Natural killer cell (primary cell): ENCODE data around the gene VGLL4. TPM values are rescaled to one million over a fixed set of nuclear protein-coding genes. Genes with fewer than 3 reads are reported as not detected.

Source experiments
- ATAC-seq, 3 donors: fragments of 150-1000 bp in 2 of 3; fragments of 200-7000 bp in 1 of 3; cut with Tn5 transposase; 1 replicate in 1 of 3; 2 replicates in 2 of 3; pipeline ENCODE4 v1.10.0; 2021; ENCODE audit warnings: mild to moderate bottlenecking in 2 of 3, moderate library complexity in 2 of 3
- DNase-seq, 2 donors: peaks; one replicate each; pipeline versions ENCODE4 v3.0.0 to v3.0.0-alpha.2; 2013 to 2021; ENCODE audit warnings: mixed read lengths in 1 of 2
- H3K27ac ChIP-seq: one replicate; pipeline ENCODE4 v1.5.1; 2013; ENCODE audit warnings: mild to moderate bottlenecking, low read length
- H3K27me3 ChIP-seq: one replicate; pipeline ENCODE4 v1.6.1; 2013; ENCODE audit warnings: low read length; ENCODE audit not compliant: control insufficient read depth, insufficient read depth
- H3K36me3 ChIP-seq: one replicate; pipeline ENCODE4 v1.6.1; 2013; ENCODE audit warnings: low read length; ENCODE audit not compliant: control insufficient read depth, insufficient read depth
- H3K4me1 ChIP-seq: one replicate; pipeline ENCODE4 v1.6.1; 2013; ENCODE audit warnings: low read length; ENCODE audit not compliant: control insufficient read depth, insufficient read depth
- H3K4me3 ChIP-seq: one replicate; pipeline ENCODE4 v1.5.1; 2013; ENCODE audit warnings: low read length
- H3K9me3 ChIP-seq: one replicate; pipeline ENCODE4 v1.6.1; 2013; ENCODE audit warnings: low read length; ENCODE audit not compliant: control insufficient read depth, insufficient read depth
- H3K27ac Mint-ChIP-seq, 2 donors: one replicate each; pipeline ENCODE4 v1.8.0; 2022; ENCODE audit warnings: mild to moderate bottlenecking in 2 of 2, mixed read lengths in 2 of 2, moderate library complexity in 1 of 2
- H3K27me3 Mint-ChIP-seq, 2 donors: one replicate each; pipeline ENCODE4 v1.8.0; 2022; ENCODE audit warnings: low read depth in 2 of 2, mixed read lengths in 2 of 2
- H3K36me3 Mint-ChIP-seq: one replicate; pipeline ENCODE4 v1.8.0; 2022; ENCODE audit warnings: mixed read lengths
- H3K4me1 Mint-ChIP-seq, 2 donors: one replicate each; pipeline ENCODE4 v1.8.0; 2022; ENCODE audit warnings: mixed read lengths in 2 of 2
- H3K4me3 Mint-ChIP-seq: one replicate; pipeline ENCODE4 v1.8.0; 2022; ENCODE audit warnings: mild to moderate bottlenecking, moderate library complexity, mixed read lengths
- H3K9me3 Mint-ChIP-seq, 2 donors: one replicate each; pipeline ENCODE4 v1.8.0; 2022; ENCODE audit warnings: mixed read lengths in 2 of 2
- CTCF ChIP-seq: fragments of 200-600 bp; IDR thresholded peaks from one replicate; pipeline ENCODE4 v1.8.0; 2022; ENCODE audit warnings: antibody characterized with exemption
- WGBS: methylation state at CpG from one replicate; pipeline ENCODE4 v1.1.7; 2013; ENCODE audit warnings: missing lambda C conversion rate; ENCODE audit not compliant: insufficient coverage; 5-methylcytosine and 5-hydroxymethylcytosine counted together
- intact Hi-C: fragments of 100-400 bp; cut with micrococcal nuclease; formaldehyde crosslinking; loops from one replicate; pipeline ENCODE4 v1.14.2; 2022
- total RNA-seq, 4 donors: library from RNA; stranded (reverse); fragments of 120-200 nt in 1 of 4; gene quantifications; one replicate each; pipeline versions ENCODE4 v1.2.3 to v1.2.4, GENCODE V29; 2013 to 2022

Gene VGLL4
- total RNA-seq, 3 donors from 2014 or later (not counting 1 experiment from before 2014, with no cell fraction given), result 29.5 to 42.8 (median 34.6) TPM

GRCh38 chr3:11619946-11620652 lies 23.6 kb downstream of the VGLL4 start:
- no peaks in the 10 kb centered on the region for H3K27me3 ChIP-seq
- no peak for ATAC-seq
- Mint-ChIP-seq H3K27me3 (no peaks in the 10 kb centered on the region), H3K4me3 (no peak overlapping the region), H3K27ac (peak overlapping the region; percentile 47 to 70), H3K36me3 (no peaks in the 10 kb centered on the region), H3K9me3 (no peaks in the 10 kb centered on the region), H3K4me1 (peaks cover 89 to 91% of the 10 kb centered on the region in 2 donors)
- no peak for DNase-seq
- H3K36me3 ChIP-seq, result no peaks in the 10 kb centered on the region
- TF ChIP-seq CTCF, result no peak
- H3K27ac ChIP-seq, result no peak overlapping the region
- WGBS, result 86% methylated on average over 10 of the region's 11 CpGs
- H3K4me3 ChIP-seq, result no peak overlapping the region
- intact Hi-C loops, result no loop called here
- H3K9me3 ChIP-seq, result no peaks in the 10 kb centered on the region
- peaks cover 23% of the 10 kb centered on the region for H3K4me1 ChIP-seq

- intact Hi-C loops, result no loop called here
- peaks cover 21% of the 10 kb centered on the region for H3K4me1 ChIP-seq
- H3K36me3 ChIP-seq, result no peaks in the 10 kb centered on the region
- Mint-ChIP-seq H3K9me3 (no peaks in the 10 kb centered on the region), H3K4me1 (peaks cover 87 to 91% of the 10 kb centered on the region in 2 donors), H3K4me3 (no peak overlapping the region), H3K36me3 (no peaks in the 10 kb centered on the region), H3K27ac (peak overlapping the region; percentile 47 to 70), H3K27me3 (no peaks in the 10 kb centered on the region)
- no peak for TF ChIP-seq CTCF
- DNase-seq (no peak), ATAC-seq (no peak)
- 91% methylated on average over 6 of the region's 6 CpGs for WGBS
- H3K4me3 ChIP-seq, result no peak overlapping the region
- no peak overlapping the region for H3K27ac ChIP-seq
- H3K27me3 ChIP-seq, result no peaks in the 10 kb centered on the region
- no peaks in the 10 kb centered on the region for H3K9me3 ChIP-seq
These were observed 24.3 kb downstream of the VGLL4 start for GRCh38 chr3:11619461-11619860.

- no peak overlapping the region for H3K4me3 Mint-ChIP-seq
- Histone ChIP-seq H3K27me3 (no peaks in the 10 kb centered on the region), H3K36me3 (no peaks in the 10 kb centered on the region), H3K27ac (no peak overlapping the region), H3K9me3 (no peaks in the 10 kb centered on the region), H3K4me1 (peaks cover 16% of the 10 kb centered on the region), H3K4me3 (no peak overlapping the region)
- H3K36me3 Mint-ChIP-seq, result no peaks in the 10 kb centered on the region
- no peaks in the 10 kb centered on the region for H3K9me3 Mint-ChIP-seq
- H3K27ac Mint-ChIP-seq, result peak overlapping the region; percentile 47 to 70
- 83% methylated on average over 2 of the region's 5 CpGs for WGBS
- intact Hi-C loops, result no loop called here
- no peak for DNase-seq
- no peaks in the 10 kb centered on the region for H3K27me3 Mint-ChIP-seq
- ATAC-seq, result no peak
- peaks cover 87 to 91% of the 10 kb centered on the region in 2 donors for H3K4me1 Mint-ChIP-seq
- no peak for TF ChIP-seq CTCF
These were observed 24.8 kb downstream of the VGLL4 start for GRCh38 chr3:11618904-11619303.

GRCh38 chr3:11616551-11616950 lies 27.2 kb downstream of the VGLL4 start:
- WGBS, result 100% methylated on average over 2 of the region's 2 CpGs
- Histone ChIP-seq H3K27ac (no peak overlapping the region), H3K4me3 (no peak overlapping the region), H3K27me3 (no peaks in the 10 kb centered on the region), H3K4me1 (peaks cover 12% of the 10 kb centered on the region), H3K9me3 (no peaks in the 10 kb centered on the region), H3K36me3 (no peaks in the 10 kb centered on the region)
- peak overlapping the region in 1 of 2 donors; percentile 3 for H3K27ac Mint-ChIP-seq
- no peak for TF ChIP-seq CTCF
- no peaks in the 10 kb centered on the region for H3K36me3 Mint-ChIP-seq
- no peaks in the 10 kb centered on the region for H3K9me3 Mint-ChIP-seq
- no peak for DNase-seq
- no peak overlapping the region for H3K4me3 Mint-ChIP-seq
- ATAC-seq, result no peak
- no peaks in the 10 kb centered on the region for H3K27me3 Mint-ChIP-seq
- intact Hi-C loops, result no loop called here
- H3K4me1 Mint-ChIP-seq, result peaks cover 91 to 93% of the 10 kb centered on the region in 2 donors
